ENCODE data around the gene ERBB4. TPM values are rescaled to one million over a fixed set of nuclear protein-coding genes. Genes with fewer than 3 reads are reported as not detected.

The ERBB4 gene
- total and polyA plus RNA-seq, 2 of the 8 experiments (the other 6 are each of a cell fraction or from before 2014, with no cell fraction given): 0.34 to 1.3 TPM

DNA sequence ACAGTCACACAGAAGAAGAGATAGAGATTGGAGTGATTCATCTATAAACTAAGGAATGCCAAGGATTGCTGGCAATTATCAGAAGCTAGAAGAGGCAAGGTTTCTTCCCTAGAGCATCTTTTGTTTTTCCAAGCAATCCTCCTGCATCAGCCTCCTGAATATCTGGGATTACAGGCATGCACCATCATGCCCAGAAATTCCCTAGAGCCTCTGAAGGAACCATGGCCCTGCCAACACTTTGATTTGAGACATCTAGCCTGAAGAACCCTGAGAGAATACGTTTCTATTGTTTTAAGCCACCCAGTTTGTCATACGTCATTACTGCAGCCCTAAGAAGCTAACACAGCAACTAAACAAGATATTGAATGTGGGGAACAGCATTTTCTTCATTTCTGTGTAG is 525.0 kb downstream of the ERBB4 start:
- H3K9me3 ChIP-seq (ENCODE audit: insufficient read depth in 2 of 2, low read depth in 1 of 2, low read length in 1 of 2): no peaks in the 10 kb centered on the region
- H3K14ac ChIP-seq (ENCODE audit: insufficient read length): no peak overlapping the region
- H4K91ac ChIP-seq (replicated peaks; ENCODE audit: insufficient read length, low read length): no peak overlapping the region
- H3K9ac ChIP-seq (replicated peaks in 1 of 4; ENCODE audit: extremely low read depth in 1 of 4, low read depth in 3 of 4, low read length in 3 of 4): no peak overlapping the region
- no peak overlapping the region for H4K8ac ChIP-seq (ENCODE audit: extremely low read depth, insufficient read depth, low read length)
- H2AFZ ChIP-seq (ENCODE audit: low read length): no peak overlapping the region
- H2BK20ac ChIP-seq (ENCODE audit: low read length): no peak overlapping the region
- no peaks in the 10 kb centered on the region for H3K79me2 ChIP-seq (ENCODE audit: control insufficient read depth in 1 of 2, insufficient read depth in 2 of 2, low read length in 2 of 2)
- H3K27ac ChIP-seq (ENCODE audit: low read depth, low read length): no peak overlapping the region
- H4K5ac ChIP-seq (ENCODE audit: insufficient read length, low read depth, low read length): no peak overlapping the region
- H2BK12ac ChIP-seq (ENCODE audit: low read depth, low read length): no peak overlapping the region
- H2BK5ac ChIP-seq (ENCODE audit: low read depth, low read length): no peak overlapping the region
- H3K27me3 ChIP-seq (replicated peaks in 1 of 4; ENCODE audit: control insufficient read depth in 3 of 4, extremely low read depth in 1 of 4, insufficient read depth in 3 of 4, low read length in 3 of 4): no peaks in the 10 kb centered on the region
- FAIRE-seq: no peak
- H3K4me3 ChIP-seq (ENCODE audit: extremely low read depth in 1 of 4, insufficient read depth in 2 of 4, low read depth in 3 of 4, low read length in 4 of 4): no peak overlapping the region
- no peak overlapping the region for H3K18ac ChIP-seq (ENCODE audit: extremely low read depth, low read length)
- no peak overlapping the region for H2BK15ac ChIP-seq (ENCODE audit: low read length)
- no peaks in the 10 kb centered on the region for H3K79me1 ChIP-seq (ENCODE audit: low read depth, low read length)
- H2BK120ac ChIP-seq (replicated peaks; ENCODE audit: low read depth, low read length): no peak overlapping the region
- CTCF ChIA-PET (ENCODE audit: partially characterized antibody): interaction anchor here (1.5 to 2.5 kb wide), 3 partner anchors 8 to 507 kb away, joined by 3 to 21 read pairs (median 5); no protein-coding TSS in a partner anchor
- H3K23me2 ChIP-seq (ENCODE audit: low read depth, low read length): no peaks in the 10 kb centered on the region
- no peak overlapping the region for H3K23ac ChIP-seq (ENCODE audit: insufficient read length)
- no peaks in the 10 kb centered on the region for H4K20me1 ChIP-seq (replicated peaks in 1 of 2; ENCODE audit: control insufficient read depth in 1 of 2, insufficient read depth in 2 of 2, low read length in 2 of 2)
- H3K36me3 ChIP-seq (ENCODE audit: control insufficient read depth in 2 of 4, insufficient read depth in 4 of 4, low read length in 3 of 4): no peaks in the 10 kb centered on the region
- WGBS, 2 experiments (ENCODE audit: extremely low coverage in 1 of 2, insufficient coverage in 1 of 2, insufficient read length in 1 of 2, insufficient replicate concordance in 2 of 2, low coverage in 1 of 2, low lambda C conversion rate in 2 of 2, missing lambda C conversion rate in 1 of 2): 93% methylated on average over 2 of the region's 2 CpGs; no CpG with 5 or more reads in 1 of the 2 experiments
- POLR2A ChIA-PET (ENCODE audit: partially characterized antibody): no interaction called here
- no peak overlapping the region for H3K4me2 ChIP-seq (ENCODE audit: insufficient read depth in 1 of 2, low read depth in 2 of 2, low read length in 2 of 2)
- no peak overlapping the region for H3K56ac ChIP-seq (replicated peaks; ENCODE audit: insufficient read length, low read depth, low read length)
- DNase-seq (ENCODE audit: low read depth in 1 of 2, low spot score in 2 of 2): no peak
- H3K4me1 ChIP-seq (replicated peaks in 1 of 4; ENCODE audit: control insufficient read depth in 3 of 4, insufficient read depth in 4 of 4, low read length in 3 of 4): no peaks in the 10 kb centered on the region
- no peak overlapping the region for H2AK5ac ChIP-seq (ENCODE audit: low read depth, low read length)
- no peak overlapping the region for H3K4ac ChIP-seq (replicated peaks; ENCODE audit: insufficient read length, low read depth, low read length)
- no peak for TF ChIP-seq HDAC6 (IDR thresholded peaks at IDR 0.05; ENCODE audit: low read depth, low read length)
